GM18519 (cell line): ENCODE measurements around the gene GPATCH2L.

Experiments used
- ATAC-seq: cut with Tn5 transposase; IDR thresholded peaks from one replicate; pipeline ENCODE4 v1.9.1; 2021; ENCODE audit warnings: mild to moderate bottlenecking, moderate library complexity; ENCODE audit not compliant: unreplicated experiment, low FRiP score

The GPATCH2L gene

GRCh38 chr14:76252471-76252870 lies 100.7 kb downstream of the GPATCH2L start:
- ATAC-seq = no peak

DNA sequence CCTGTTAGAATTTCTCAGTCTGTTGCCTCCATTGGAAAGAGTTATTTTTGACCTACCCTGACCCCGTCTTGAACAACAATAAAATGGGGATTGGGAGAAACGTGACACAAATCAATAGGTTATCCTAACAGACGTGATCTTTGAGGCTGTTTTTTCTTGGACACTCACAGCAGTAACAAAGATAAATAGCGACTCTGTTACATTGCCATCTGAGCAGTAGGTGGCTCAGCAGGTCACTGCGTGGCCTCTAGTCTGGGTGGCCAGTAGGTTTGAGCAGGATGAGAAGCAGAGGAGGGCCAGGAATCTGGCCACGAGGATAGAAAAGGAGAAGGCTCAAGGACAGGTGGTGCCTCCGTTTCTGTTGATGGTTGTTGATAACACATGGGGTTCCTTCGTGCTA lies 101.4 kb downstream of the GPATCH2L start:
- no peak for ATAC-seq

- no peak for ATAC-seq
Measured at GRCh38 chr14:76256545-76256944, 104.8 kb downstream of the GPATCH2L start.

GRCh38 chr14:76257111-76257803 lies 105.5 kb downstream of the GPATCH2L start:
- no peak for ATAC-seq

- ATAC-seq = no peak
Measured at GRCh38 chr14:76257842-76258397, 106.2 kb downstream of the GPATCH2L start.

GRCh38 chr14:76259029-76259735 lies 107.5 kb downstream of the GPATCH2L start:
- ATAC-seq = no peak

GRCh38 chr14:76260749-76261148 lies 109.0 kb downstream of the GPATCH2L start:
- no peak for ATAC-seq

DNA sequence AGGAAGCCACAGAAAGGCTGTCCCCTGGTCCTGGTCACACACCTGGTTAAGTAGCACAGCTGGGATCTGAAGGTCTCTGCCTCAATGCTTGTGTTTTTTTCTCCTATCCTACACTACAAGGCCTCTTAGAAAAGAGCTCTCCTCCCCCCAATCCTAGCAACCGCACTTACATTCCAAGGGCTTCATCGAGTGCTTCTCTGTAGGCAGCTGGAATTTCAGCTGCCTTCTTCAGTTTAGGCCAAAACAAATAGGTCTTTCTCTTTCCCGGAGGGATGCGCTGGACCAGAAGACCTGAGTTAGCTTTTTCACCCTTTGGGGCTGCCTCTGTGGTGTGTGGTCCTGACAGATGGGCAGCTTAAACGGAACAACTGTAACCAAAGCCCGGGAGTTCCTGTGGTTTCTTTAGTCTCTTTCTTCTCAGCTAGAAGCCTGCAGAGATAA lies 109.7 kb downstream of the GPATCH2L start:
- no peak for ATAC-seq

GRCh38 chr14:76262641-76263040 lies 110.9 kb downstream of the GPATCH2L start:
- no peak for ATAC-seq
